ENCODE results near the gene CCDC12. TPM values are rescaled to one million over a fixed set of nuclear protein-coding genes. Genes with fewer than 3 reads are reported as not detected.

CCDC12 gene
- total and polyA plus RNA-seq, 8 donors = 34.7 to 57.9 (median 46.1) TPM

DNA sequence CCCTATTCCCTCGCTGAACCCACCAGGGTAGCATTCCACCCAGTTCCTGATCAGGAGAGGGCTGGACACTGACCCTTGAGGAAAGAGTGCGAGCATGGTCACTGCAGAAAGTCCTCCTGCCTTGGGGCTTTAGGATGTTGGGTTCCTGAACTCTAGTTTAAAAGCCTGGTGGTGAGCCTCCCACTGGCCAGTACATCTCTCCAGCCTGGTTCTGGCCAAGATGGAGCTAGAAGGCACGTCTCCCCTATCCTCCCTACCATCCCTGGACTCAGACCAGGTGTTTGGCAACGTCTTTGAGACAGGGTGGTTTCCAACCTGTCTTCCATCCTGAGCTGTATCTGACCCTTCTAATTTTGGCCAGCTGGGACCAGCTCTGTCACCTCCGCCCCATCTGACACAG lies 34.4 kb upstream of the CCDC12 start:
- TF ChIP-seq, protein P1, sequence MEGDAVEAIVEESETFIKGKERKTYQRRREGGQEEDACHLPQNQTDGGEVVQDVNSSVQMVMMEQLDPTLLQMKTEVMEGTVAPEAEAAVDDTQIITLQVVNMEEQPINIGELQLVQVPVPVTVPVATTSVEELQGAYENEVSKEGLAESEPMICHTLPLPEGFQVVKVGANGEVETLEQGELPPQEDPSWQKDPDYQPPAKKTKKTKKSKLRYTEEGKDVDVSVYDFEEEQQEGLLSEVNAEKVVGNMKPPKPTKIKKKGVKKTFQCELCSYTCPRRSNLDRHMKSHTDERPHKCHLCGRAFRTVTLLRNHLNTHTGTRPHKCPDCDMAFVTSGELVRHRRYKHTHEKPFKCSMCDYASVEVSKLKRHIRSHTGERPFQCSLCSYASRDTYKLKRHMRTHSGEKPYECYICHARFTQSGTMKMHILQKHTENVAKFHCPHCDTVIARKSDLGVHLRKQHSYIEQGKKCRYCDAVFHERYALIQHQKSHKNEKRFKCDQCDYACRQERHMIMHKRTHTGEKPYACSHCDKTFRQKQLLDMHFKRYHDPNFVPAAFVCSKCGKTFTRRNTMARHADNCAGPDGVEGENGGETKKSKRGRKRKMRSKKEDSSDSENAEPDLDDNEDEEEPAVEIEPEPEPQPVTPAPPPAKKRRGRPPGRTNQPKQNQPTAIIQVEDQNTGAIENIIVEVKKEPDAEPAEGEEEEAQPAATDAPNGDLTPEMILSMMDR (IDR thresholded peaks at IDR 0.05) = no peak
- DNase-seq (no peak), ATAC-seq (no peak)
- Histone ChIP-seq H3K9me3 (no peaks in the 10 kb centered on the region), H3K36me3 (peaks cover 0 to 83% of the 10 kb centered on the region in 2 donors), H3K27me3 (no peaks in the 10 kb centered on the region), H3K4me3 (no peak overlapping the region), H3K4me1 (peaks cover 4 to 19% of the 10 kb centered on the region in 2 donors), H3K27ac (peak overlapping the region in 1 of 2 donors; percentile 82)
- intact Hi-C loops (cut with DNase I) = no loop called here

DNA sequence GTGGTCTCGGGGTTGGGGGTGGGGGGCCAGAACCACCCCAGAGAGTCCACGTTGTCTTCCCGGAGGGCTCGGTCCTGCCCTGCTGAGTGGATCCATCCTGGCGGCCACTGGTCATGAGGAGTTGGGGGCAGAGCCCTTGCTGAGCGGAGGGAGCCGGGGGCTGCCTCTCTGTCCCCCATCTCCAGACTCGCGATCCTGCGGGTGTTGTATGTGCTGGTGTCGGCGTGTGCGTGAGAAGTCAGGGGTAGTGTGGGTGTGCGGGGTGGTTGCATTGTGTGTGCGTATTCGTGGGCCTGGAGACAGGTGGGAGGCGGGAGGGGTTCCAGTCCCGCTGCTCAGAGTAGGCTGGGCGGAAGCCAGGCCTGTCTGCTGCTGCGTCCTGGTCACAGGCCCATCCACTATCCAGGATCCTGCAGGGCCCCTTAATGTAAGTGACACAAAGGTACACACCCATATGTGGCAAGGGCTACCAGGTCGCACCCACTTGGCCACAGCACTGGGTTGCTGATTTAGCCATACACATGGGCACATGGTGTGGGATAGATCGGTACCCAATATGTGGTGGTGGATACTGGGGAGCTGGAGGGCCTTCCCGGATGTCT lies 33.7 kb upstream of the CCDC12 start:
- Histone ChIP-seq H3K27me3 (no peaks in the 10 kb centered on the region), H3K36me3 (peaks cover 0 to 84% of the 10 kb centered on the region in 2 donors), H3K27ac (peak overlapping the region; percentile 63 to 82), H3K4me3 (peak overlapping the region; percentile 40 to 46), H3K9me3 (no peaks in the 10 kb centered on the region), H3K4me1 (peaks cover 4 to 19% of the 10 kb centered on the region in 2 donors)
- TF ChIP-seq, protein P1 (IDR thresholded peaks at IDR 0.05) = no peak
- DNase-seq (peak in 1 of 4 donors; percentile 36), ATAC-seq (no peak)
- intact Hi-C loops (cut with DNase I) = no loop called here

DNA sequence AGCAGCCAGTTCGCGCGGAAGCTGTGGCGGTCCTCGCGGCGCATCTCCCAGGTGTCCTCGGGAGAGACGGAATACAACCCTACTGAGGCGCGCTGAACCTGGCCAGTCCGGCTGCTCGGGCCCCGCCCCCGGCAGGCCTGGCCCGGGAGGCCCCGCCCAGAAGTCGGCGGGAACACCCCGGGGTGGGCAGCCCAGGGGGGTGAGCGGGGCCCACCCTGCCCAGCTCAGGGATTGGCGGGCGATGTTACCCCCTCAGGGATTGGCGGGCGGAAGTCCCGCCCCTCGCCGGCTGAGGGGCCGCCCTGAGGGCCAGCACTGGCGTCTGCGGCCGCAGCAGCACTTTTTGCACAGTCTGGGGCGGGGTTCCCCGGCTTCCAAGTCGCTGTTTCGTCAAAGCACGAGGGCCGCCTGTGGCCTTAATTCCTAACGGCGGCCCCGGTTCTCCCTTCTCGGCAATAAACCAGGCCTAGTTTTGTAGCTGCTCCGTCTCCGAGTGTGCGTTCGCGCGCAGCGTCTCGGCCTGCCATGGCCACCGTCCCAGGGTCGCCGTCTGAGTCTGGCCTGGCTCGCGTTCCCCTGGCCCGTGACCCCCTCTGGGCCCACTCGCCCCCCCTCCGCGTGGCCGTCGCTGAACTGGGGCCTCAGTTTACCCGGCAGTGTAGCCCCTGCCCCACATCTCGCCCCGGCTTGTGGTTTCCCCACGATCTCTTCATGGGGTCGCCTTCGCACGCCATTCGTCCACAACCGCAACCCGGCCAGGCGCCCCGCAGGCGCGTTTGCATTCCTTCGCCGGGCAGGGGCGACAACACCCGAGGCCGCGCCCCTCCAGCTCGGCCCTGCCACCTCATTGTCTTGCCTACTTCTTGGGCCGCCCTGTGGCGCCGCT lies 32.9 kb upstream of the CCDC12 start:
- DNase-seq = peak; percentile 84 to 96 (median 92)
- Histone ChIP-seq H3K27me3 (no peaks in the 10 kb centered on the region), H3K4me3 (peak overlapping the region; percentile 40 to 46), H3K27ac (peak overlapping the region; percentile 63 to 82), H3K9me3 (no peaks in the 10 kb centered on the region), H3K4me1 (peaks cover 4 to 19% of the 10 kb centered on the region in 2 donors), H3K36me3 (peaks cover 0 to 84% of the 10 kb centered on the region in 2 donors)
- ATAC-seq = peak; percentile 95
- TF ChIP-seq, protein P1 (IDR thresholded peaks at IDR 0.05) = no peak
- intact Hi-C loops (cut with DNase I) = no loop called here

DNA sequence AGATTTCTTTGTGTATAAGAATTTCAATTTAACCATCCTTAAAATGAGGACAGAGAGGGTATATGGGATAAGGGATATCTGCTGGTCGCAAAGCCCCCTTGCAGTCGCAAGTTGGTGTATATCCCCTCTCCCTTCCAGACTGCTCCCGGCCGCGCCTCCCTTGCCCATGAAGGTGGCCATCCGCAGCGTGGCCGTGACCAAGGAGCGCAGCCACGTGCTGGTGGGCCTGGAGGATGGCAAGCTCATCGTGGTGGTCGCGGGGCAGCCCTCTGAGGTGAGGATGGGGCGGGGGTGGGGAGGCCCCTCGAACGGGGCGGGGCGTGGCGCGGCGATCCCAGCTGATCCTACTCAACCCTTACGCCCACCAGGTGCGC lies 32.3 kb upstream of the CCDC12 start:
- TF ChIP-seq, protein P1 (IDR thresholded peaks at IDR 0.05) = no peak
- H3K4me1 ChIP-seq = peaks cover 4 to 19% of the 10 kb centered on the region in 2 donors
- no peaks in the 10 kb centered on the region for H3K27me3 ChIP-seq
- DNase-seq = no peak
- peaks cover 0 to 84% of the 10 kb centered on the region in 2 donors for H3K36me3 ChIP-seq
- no peaks in the 10 kb centered on the region for H3K9me3 ChIP-seq
- H3K27ac ChIP-seq = peak overlapping the region; percentile 63 to 82
- no peak for ATAC-seq
- peak overlapping the region; percentile 40 to 46 for H3K4me3 ChIP-seq
- intact Hi-C loops (cut with DNase I) = no loop called here

DNA sequence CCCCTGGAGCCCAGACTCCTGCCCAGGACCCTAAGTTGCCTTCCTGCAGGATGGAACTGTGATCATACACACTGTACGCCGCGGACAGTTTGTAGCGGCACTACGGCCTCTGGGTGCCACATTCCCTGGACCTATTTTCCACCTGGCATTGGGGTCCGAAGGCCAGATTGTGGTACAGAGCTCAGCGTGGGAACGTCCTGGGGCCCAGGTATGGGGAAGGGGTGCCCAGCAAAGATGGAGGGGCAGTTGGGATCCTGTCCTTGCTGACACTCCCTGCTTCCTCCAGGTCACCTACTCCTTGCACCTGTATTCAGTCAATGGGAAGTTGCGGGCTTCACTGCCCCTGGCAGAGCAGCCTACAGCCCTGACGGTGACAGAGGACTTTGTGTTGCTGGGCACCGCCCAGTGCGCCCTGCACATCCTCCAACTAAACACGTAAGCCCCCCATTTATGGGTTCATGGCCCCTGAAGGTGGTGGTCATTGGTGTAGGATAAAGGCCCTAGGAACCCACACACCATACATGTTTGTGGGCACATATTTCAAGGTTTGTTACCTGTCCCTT lies 31.8 kb upstream of the CCDC12 start:
- DNase-seq (peak in 2 of 4 donors; percentile 28 to 45), ATAC-seq (no peak)
- Histone ChIP-seq H3K27me3 (no peaks in the 10 kb centered on the region), H3K4me1 (peaks cover 4 to 19% of the 10 kb centered on the region in 2 donors), H3K36me3 (peaks cover 0 to 84% of the 10 kb centered on the region in 2 donors), H3K4me3 (no peak overlapping the region), H3K27ac (no peak overlapping the region), H3K9me3 (no peaks in the 10 kb centered on the region)
- intact Hi-C loops (cut with DNase I) = no loop called here
- TF ChIP-seq, protein P1 (IDR thresholded peaks at IDR 0.05) = no peak
